MM.1S (cell line): ENCODE results near the gene MYO10.

ENCODE experiments used
- EZH2 ChIP-seq: fragments of 300-600 bp; sonication (generic); optimal IDR thresholded peaks from 2 replicates; pipeline ENCODE3; 2017; ENCODE audit warnings: low read depth, mild to moderate bottlenecking, antibody characterized with exemption, low read length, mixed read lengths
- EZH2phosphoT487 ChIP-seq: fragments of 300-600 bp; sonication (generic); IDR thresholded peaks from 2 replicates; pipeline ENCODE4 v1.6.1; 2018; ENCODE audit warnings: antibody characterized with exemption, low read length
- TF ChIP-seq, protein P1 (sequence below): fragments of 300-600 bp; sonication (generic); IDR thresholded peaks from 2 replicates; pipeline ENCODE4 v1.5.1; 2016; ENCODE audit warnings: antibody characterized with exemption, low read length, mixed read lengths

DNA sequence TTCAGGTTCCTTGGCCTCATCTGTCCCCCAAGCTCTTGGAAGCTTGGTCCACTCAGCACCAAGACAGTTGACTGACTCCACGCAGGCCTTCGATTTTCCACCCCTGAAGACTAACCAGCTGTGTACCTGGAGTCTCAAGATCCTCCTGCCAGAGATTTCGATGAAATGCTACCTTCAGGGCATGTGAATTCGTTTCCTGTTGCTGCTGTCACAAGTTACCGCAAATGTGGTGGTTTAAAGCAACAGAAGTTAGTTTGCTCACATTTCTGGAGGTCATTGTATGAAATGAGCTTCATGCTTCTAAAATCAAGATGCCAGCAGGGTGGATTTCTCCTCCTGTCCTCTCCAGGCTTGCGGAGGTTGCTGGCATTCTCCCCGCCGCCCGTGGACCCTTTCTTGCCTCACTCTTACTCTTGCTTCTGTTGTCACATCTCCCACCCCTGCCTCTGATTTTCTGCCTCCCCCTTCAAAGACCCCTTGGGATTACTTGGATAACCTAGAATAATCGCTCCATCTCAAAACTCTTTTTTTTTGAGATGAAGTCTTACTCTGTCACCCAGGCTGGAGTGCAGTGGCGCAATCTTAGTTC, 291.7 kb downstream of the MYO10 start:
- TF ChIP-seq EZH2 (no peak), EZH2phosphoT487 (no peak)
- TF ChIP-seq, protein P1, sequence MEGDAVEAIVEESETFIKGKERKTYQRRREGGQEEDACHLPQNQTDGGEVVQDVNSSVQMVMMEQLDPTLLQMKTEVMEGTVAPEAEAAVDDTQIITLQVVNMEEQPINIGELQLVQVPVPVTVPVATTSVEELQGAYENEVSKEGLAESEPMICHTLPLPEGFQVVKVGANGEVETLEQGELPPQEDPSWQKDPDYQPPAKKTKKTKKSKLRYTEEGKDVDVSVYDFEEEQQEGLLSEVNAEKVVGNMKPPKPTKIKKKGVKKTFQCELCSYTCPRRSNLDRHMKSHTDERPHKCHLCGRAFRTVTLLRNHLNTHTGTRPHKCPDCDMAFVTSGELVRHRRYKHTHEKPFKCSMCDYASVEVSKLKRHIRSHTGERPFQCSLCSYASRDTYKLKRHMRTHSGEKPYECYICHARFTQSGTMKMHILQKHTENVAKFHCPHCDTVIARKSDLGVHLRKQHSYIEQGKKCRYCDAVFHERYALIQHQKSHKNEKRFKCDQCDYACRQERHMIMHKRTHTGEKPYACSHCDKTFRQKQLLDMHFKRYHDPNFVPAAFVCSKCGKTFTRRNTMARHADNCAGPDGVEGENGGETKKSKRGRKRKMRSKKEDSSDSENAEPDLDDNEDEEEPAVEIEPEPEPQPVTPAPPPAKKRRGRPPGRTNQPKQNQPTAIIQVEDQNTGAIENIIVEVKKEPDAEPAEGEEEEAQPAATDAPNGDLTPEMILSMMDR = no peak
